Kidney capillary endothelial cell (primary cell): ENCODE measurements around the gene HDAC4.

ENCODE experiments used
- DNase-seq: peaks from one replicate; pipeline ENCODE4 v3.0.0-alpha.2; 2018; ENCODE audit warnings: low spot score

Gene HDAC4

GRCh38 chr2:239137898-239138283 is 262.9 kb downstream of the HDAC4 start:
- no peak for DNase-seq

GRCh38 chr2:239137165-239137897 is 263.5 kb downstream of the HDAC4 start:
- DNase-seq, result no peak

GRCh38 chr2:239136762-239137161 is 264.1 kb downstream of the HDAC4 start:
- DNase-seq, result no peak

- no peak for DNase-seq
These were observed 264.6 kb downstream of the HDAC4 start for GRCh38 chr2:239136203-239136602.

- DNase-seq, result no peak
These were observed 265.3 kb downstream of the HDAC4 start for GRCh38 chr2:239135531-239135930.

GRCh38 chr2:239133945-239134570 is 266.8 kb downstream of the HDAC4 start:
- DNase-seq, result no peak

GRCh38 chr2:239132786-239133185 is 268.0 kb downstream of the HDAC4 start:
- DNase-seq, result no peak

GRCh38 chr2:239132156-239132709 is 268.6 kb downstream of the HDAC4 start:
- no peak for DNase-seq

- DNase-seq, result no peak
These were observed 269.3 kb downstream of the HDAC4 start for GRCh38 chr2:239131521-239131920.

GRCh38 chr2:239130786-239131325 is 270.0 kb downstream of the HDAC4 start:
- DNase-seq, result no peak

- no peak for DNase-seq
These were observed 270.8 kb downstream of the HDAC4 start for GRCh38 chr2:239130041-239130440.

GRCh38 chr2:239129147-239129920 is 271.5 kb downstream of the HDAC4 start:
- no peak for DNase-seq

GRCh38 chr2:239128706-239129105 is 272.1 kb downstream of the HDAC4 start:
- no peak for DNase-seq

- DNase-seq, result no peak
These were observed 273.3 kb downstream of the HDAC4 start for GRCh38 chr2:239127513-239127912.

GRCh38 chr2:239125726-239126675 is 274.8 kb downstream of the HDAC4 start:
- DNase-seq, result no peak

- no peak for DNase-seq
These were observed 276.5 kb downstream of the HDAC4 start for GRCh38 chr2:239124152-239124899.

GRCh38 chr2:239122421-239123110 is 278.3 kb downstream of the HDAC4 start:
- no peak for DNase-seq

- no peak for DNase-seq
These were observed 279.2 kb downstream of the HDAC4 start for GRCh38 chr2:239121600-239122012.

GRCh38 chr2:239120664-239121063 is 280.2 kb downstream of the HDAC4 start:
- DNase-seq, result no peak
